ENCODE measurements around the gene LRRC66.

DNA sequence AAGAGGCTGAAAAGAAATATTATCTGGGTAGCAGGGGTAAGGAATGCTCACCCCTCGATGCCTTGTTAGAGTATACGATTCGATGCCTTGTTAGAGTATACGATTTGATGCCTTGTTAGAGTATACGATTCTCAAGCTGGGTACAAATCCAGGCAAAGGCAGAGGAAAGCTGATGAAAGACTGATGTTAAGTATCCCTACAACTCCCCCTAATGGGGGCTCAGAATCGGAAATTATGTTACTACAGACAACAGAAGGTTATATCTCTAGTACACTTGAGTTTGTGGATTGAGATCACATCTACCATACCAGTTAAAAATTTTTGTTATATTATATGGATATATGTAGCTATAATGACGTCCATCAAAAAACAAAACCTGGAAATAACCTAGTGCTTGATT lies 4.8 kb downstream of the LRRC66 start:
- TF ChIP-seq POLR2A (IDR thresholded peaks at IDR 0.05; ENCODE audit: low read length) = no peak
- TF ChIP-seq CHD2 (IDR thresholded peaks at IDR 0.05; ENCODE audit: low read length, partially characterized antibody) = no peak
- TF ChIP-seq CBX2 (IDR thresholded peaks at IDR 0.05; ENCODE audit: borderline replicate concordance, low read depth) = no peak
- TF ChIP-seq, protein P1, sequence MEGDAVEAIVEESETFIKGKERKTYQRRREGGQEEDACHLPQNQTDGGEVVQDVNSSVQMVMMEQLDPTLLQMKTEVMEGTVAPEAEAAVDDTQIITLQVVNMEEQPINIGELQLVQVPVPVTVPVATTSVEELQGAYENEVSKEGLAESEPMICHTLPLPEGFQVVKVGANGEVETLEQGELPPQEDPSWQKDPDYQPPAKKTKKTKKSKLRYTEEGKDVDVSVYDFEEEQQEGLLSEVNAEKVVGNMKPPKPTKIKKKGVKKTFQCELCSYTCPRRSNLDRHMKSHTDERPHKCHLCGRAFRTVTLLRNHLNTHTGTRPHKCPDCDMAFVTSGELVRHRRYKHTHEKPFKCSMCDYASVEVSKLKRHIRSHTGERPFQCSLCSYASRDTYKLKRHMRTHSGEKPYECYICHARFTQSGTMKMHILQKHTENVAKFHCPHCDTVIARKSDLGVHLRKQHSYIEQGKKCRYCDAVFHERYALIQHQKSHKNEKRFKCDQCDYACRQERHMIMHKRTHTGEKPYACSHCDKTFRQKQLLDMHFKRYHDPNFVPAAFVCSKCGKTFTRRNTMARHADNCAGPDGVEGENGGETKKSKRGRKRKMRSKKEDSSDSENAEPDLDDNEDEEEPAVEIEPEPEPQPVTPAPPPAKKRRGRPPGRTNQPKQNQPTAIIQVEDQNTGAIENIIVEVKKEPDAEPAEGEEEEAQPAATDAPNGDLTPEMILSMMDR (IDR thresholded peaks at IDR 0.05) = no peak
- TF ChIP-seq MYC (IDR thresholded peaks at IDR 0.05; ENCODE audit: borderline replicate concordance, low read length) = no peak
- no peak for TF ChIP-seq NPAS2 (CRISPR knock-in tag; IDR thresholded peaks at IDR 0.05; ENCODE audit: borderline replicate concordance)
- no peak for TF ChIP-seq EHMT2 (IDR thresholded peaks at IDR 0.05; ENCODE audit: low read depth)
- TF ChIP-seq, protein P2, sequence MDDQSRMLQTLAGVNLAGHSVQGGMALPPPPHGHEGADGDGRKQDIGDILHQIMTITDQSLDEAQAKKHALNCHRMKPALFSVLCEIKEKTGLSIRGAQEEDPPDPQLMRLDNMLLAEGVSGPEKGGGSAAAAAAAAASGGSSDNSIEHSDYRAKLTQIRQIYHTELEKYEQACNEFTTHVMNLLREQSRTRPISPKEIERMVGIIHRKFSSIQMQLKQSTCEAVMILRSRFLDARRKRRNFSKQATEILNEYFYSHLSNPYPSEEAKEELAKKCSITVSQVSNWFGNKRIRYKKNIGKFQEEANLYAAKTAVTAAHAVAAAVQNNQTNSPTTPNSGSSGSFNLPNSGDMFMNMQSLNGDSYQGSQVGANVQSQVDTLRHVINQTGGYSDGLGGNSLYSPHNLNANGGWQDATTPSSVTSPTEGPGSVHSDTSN (IDR thresholded peaks at IDR 0.05) = no peak
- no peak for TF ChIP-seq EP300 (IDR thresholded peaks at IDR 0.05)

All from A549 (cell line).